NCI-H146 treated with DMSO at 0.1 percent for 48 hours (cell line): ENCODE results near the gene ZSCAN26.
"Not testable (repeated sequence)": the region's sequence is repeated elsewhere in the genome, so short reads cannot be mapped to it uniquely, and the experiment has no call there.

Experiments used
- DNase-seq: peaks from one replicate; lab custom pipeline; 2025; ENCODE audit not compliant: unreplicated experiment; lab: John Stamatoyannopoulos, UW

The ZSCAN26 gene

DNA sequence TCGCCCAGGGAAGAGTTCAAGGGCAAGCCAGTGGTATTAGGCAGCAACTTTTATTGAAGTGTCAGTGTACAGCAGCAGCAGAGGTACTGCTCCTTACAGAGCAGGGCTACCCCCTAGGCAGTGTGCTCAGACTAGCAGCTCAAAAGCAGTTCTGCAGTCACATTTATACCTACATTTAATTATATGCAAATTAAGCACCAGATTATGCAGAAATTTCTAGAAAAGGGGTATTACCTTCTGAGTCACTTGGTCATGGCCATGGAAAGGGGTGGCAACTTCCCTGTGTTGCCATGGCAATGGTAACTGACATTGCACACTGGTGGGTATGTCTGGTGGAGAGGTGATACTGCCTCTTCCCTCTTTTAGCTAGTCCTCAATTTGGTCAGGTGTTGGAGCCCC, 12.8 kb upstream of the ZSCAN26 start:
- no peak for DNase-seq

DNA sequence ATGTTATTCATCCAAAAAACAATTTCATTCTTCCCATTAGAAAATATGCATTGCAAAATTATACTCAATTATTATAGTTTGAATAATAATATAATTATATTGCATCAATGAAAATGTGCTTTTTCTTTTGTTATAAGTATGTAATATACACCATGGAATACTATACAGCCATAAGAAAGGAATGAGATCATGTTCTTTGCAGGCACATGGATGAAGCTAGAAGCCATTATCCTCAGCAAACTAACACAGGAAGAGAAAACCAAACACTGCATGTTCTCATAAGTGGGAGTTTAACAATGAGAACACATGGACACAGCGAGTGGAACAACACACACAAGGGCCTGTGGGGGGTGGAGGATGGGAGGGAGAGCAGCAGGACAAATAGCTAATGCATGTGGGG, 9.9 kb upstream of the ZSCAN26 start:
- DNase-seq, result no peak

DNA sequence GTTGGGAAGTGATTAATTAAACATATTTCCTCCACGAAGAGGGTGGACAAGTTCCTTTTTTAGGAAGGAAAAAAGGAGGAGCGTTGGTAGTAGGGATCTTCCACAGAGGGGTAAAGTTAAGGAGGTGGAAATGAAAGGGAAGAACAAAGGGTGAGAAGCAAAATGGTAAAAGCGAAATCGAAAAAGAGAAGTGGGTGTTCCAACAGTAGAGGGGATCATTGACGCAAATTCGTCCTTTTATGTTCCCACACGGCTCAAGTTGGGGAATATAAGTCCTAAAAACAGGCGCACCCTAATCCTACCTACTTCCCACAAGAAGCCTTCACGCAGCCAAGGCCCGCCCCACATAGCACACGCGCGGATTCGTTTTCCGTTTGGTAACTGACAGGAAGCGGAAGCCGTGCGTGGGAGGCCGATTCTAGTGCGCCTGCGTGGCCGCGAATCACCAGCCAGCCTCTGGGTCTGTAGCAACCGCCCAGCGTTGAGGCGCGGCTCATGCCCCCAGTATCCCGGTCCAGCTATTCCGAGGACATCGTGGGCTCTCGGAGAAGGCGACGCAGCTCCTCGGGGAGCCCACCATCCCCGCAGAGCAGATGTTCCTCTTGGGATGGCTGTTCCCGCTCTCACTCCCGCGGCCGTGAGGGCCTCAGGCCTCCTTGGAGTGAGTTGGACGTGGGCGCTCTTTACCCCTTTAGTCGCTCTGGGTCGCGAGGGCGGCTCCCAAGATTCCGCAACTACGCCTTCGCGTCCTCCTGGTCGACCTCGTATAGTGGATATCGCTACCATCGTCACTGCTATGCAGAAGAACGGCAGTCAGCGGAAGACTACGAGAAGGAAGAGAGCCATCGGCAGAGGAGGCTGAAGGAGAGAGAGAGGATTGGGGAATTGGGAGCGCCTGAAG, 7.8 kb upstream of the ZSCAN26 start, which contains the start of gene NKAPL:
TSS of gene NKAPL (plus strand) at position 421 of the 901 bp plus-strand sequence. CDS start at position 496, 75 bp downstream.
- no peak for DNase-seq

DNA sequence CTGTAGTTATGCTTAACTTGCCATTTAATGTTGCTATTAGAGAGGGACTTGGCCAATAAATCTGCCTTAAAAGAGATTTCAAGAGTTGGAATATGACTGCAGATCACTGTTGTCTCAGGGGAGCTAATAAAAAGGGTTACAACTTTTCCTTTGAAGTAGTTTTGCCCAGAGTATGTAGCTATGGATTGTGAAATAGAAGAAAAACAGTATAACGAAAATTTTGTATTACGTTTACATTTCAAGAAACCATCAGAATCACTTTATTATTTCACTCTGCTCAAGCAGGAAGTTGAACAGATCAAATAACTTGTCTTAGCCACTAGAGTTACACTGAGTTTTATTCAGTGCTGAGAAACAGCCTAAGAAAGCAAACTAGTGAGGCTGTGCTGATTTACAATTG, 3.0 kb upstream of the ZSCAN26 start:
- DNase-seq, result no peak

DNA sequence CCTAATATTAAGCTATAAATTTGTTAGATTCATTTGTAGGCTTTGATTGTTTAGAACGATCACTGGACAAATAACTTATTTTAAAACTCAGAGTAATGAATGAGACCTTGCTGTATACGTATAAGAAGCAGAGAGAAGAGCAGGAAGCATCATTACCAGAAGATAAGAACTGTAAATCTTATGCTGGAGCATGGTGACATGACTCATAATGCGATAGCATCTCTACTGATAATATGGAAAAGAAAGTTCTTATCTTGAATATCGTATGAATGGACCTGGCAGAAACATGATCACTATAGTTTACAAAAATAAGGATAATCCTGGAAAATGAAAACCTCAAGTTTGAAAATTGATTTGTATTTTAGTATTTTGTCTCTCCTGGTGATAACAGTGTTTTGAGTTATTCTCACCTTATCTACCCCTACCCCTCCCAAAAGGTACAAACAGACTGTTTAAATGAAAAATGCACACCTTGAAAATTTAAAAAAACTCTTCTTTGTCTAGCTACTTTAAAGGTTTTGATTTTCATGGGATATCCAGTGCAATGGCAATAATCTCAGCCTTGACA, 2.0 kb upstream of the ZSCAN26 start:
- no peak for DNase-seq

DNA sequence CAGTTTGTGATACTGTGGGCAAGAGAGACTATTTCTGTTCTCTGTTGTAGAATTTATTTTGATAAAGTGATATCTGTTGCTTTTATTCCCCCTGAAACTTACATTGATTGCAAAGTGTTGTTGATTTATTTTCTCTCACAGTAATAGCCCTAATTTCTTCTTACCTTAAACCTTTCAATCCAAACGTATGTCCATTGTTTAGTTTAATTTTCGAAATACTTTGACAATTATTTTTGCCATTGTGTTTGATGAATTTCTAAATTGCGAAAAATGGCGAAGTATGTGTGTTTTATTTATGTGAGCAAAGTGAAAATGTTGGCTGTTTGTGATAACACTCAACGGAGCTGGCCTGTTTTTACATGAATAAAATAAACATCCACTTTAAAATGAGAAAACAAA, 381 bp upstream of the ZSCAN26 start:
- no peak for DNase-seq

DNA sequence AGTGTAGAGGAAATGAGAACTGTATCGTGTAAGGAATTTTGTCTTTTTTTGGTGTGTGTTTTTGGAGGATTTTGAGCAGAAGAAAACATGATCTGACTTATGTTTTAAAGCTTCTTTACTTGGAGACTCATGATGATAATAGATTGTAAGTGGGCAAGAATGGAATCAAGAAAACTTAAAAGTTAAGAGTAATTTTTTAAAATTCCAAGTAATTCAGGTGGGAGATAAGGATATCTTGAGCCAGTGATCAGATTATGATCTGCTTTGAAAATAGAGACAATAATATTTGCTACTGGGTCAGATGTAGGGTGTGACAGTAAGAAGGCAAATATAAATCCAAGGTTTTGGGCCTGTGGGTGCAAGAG, 734 bp downstream of the ZSCAN26 start:
- DNase-seq, result no peak

DNA sequence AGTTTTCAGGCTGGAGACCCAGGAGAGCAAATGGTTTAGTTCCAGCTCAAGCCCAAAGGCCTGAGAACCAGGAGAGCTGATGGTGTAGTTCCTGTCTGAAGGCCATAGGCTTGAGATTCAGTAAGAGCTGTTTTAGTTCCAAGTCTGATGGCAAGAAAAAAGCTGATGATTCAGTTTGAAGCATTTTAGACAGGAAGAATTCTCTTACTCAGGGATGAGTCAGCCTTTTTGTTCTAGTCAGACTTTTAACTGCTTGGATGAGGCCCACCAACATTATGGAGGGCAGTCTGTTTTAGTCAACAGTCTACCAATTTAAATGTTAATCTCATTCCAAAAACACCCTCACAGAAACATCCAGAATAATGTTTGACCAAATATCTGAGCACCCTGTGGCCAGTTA, 2.5 kb downstream of the ZSCAN26 start:
- DNase-seq, result no peak

DNA sequence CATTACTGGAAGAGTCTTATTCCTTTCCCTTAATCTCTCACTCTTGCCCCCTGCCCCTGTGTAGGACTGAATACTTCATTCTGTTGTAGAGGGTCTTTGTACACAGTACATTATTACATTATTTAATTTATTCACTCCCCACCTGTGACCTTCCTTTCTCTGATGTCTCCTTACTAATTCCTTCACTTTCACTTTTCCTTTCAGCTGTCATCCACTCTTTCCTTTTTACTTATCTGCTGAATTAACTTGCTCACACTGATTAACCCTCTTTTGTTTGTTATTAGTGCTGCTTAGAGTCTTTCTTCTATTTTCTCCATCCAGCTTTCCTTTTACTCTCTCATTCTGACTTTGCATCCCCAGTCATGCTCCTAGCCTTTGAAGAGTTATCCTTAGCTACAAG, 7.9 kb downstream of the ZSCAN26 start:
- DNase-seq, result no peak

DNA sequence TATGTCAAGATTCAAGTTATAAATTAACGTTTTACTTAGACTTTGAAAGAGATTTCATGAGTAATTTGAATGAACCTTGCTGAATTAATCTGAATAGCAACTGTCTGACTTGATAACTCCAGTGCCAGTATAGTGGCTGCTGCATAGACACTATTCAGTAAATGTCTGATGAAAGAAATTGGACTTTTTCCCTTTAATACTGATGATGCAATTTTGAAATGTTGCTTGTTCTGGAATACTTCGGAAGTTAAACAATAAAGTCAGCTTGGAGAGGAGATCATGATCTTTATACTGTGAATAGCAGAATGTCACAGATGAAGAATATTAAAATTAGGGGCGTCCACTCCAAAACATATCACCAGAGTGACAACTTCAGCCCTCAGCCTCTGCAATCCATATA, 10.8 kb downstream of the ZSCAN26 start:
- DNase-seq, result no peak

DNA sequence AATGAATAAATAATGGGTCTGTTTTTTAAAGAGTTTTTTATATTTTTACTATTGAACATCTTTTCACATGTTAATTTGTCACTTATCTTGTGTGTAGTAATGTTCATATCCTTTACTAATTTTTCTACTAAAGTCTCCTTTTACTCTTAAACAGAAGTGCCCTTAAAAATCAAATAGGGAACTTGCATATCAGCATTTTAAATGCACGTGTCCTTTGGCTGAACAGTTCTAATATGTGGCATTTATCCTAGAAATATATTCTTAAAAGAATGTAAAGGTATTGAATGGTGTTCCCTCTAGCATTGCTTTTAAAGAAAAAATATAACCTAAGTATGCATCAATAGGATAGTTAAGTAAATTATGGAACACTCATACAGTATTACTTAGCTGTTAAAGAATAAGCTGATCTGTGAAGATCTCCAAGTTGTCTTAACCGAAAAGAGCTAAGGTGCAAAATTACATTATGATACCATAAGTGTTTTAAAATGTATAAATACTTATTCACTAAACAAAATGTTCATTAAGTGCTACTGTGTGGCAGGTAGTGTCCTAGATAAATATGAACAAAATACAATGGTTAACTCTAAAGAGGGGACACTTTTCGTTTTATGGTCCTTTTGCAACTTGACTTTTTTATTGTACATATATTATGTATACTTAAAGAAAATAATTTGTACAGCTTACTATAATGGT, 13.8 kb downstream of the ZSCAN26 start:
- DNase-seq, result no peak

DNA sequence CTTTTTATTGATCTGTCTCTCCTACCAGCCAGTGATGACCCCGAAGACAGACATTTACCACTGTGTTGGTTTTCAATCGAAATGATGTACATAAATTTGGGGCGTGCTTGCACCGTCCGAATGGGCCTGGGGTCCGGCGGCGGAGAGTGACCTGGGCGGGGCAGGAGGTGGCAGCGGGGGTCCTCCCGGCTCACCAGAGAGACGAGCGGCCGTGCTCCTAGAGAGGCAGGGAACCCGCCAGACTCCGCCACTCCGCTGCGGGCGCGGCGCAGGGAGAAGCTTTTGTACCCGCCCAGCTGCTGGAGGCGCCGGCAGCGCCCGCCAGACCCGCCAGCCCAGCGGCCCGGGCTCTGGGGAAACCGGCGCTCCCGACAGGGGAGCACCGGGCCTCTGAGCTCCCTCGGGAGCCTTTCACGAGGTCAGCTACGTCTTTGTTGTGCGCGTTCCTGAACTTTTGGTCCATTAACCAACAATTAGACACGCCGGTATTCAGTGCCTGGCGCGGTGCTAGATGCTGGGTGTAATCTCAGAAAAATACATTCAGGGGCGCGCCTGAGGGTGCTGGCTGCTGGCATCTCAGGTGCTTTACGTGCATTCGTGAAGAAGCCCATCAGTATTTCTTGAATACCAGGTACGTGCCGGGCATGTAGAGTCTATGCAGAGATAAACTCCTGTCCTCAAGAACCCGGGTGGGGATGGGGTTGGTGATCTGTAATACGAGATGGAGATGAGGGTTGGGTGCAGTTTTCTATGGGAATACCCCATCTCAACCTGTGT, 14.5 kb downstream of the ZSCAN26 start, which contains the start of gene PGBD1:
TSS of gene PGBD1 (plus strand) at position 285 of the 777 bp plus-strand sequence. CDS start 2,242 bp downstream, outside the sequence.
- peak; percentile 58 for DNase-seq

DNA sequence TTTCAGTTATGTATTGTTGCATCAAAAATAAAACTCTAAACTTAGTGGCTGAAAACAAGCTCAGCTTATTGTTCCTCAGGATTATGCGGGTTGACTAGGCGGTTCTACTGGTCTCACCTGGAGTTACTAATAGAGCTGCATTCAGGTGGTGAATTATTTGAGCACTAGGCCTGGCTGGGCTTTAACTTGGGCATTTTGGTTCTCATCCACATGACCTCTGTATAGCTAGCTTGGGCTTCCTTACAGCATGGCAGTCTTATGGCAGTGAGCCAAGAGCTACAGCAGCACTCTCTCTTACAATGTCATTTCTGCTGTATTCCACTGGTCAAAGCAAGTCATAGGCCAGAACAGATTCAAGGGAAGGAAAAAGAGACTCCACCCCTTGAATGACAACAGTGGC, 16.0 kb downstream of the ZSCAN26 start:
- no peak for DNase-seq

DNA sequence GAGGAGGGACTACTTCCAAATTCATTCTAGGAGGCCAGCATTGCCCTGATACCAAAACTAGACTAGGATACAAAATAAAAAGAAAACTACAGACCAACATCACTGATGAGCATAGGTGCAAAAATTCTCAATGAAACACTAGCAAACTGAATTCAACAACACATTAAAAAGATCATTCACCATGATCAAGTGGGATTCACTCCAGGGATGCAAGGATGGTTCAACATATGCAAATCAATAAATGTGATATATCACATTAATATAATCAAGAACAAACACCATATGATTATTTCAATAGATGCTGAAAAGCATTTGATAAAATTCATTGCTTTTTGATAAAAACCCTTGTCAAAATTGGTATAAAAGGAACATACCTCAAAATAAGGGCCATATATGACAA, 24.6 kb downstream of the ZSCAN26 start:
- no peak for DNase-seq

DNA sequence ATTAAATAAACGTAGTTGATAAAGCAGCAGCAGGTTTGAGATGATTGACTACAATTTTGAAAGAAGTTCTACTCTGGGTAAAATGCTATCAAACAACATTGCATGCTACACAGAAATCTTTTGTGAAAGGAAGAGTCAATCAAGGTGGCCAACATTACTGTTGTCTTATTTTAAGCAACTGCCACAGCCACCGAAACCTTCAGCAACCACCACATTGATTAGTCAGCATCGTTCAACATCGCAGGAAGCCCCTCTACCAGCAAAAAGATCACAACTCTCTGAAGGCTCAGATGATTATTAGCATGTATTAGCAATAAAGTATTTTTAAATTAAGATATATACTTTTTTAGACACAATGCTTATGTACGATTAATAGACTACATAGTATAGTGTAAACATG, 28.4 kb downstream of the ZSCAN26 start:
- no peak for DNase-seq

DNA sequence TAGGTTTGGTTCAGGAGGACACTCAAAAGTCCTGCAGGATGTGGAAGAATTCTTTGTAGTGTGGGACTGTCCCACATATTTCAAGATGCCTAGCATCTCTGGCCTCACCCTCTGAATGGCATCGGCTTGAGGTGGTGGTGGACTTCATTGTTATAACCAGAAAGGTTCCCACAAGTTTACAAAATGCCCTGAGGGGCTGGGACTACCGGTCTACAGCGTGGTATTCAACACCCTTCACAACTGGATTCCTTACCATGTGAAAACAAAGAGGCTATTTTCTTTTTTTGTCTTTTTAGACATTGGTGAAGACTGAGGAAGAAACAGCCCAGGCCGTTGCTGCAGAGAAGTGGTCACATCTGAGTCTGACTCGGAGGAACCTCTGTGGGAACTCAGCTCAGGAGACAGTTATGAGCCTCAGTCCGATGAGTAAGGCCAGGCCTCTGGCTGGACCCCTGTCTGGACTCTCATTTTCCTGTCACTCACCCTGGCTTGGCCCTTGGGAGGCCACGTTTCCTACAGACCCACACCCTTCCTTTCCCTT, 29.6 kb downstream of the ZSCAN26 start:
- DNase-seq, result no peak

DNA sequence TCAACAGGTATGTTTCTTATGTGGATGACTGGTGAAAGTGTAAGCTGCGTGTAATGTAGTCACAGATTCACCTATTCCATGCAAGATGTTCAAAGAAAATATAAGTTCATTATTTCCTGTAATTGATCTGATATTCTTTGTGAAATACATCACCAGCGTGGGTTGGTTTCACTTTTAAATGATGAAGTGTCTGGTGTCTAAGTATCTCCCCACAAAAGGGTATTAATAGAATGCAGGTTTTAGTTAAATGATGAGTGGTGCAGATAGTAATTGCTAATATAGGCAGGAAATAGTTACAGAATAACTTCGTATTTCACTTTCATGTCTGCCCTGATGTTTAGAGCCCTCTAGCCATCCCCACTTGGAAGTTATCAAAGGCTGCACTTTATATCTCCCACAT, 36.6 kb downstream of the ZSCAN26 start:
- no peak for DNase-seq

DNA sequence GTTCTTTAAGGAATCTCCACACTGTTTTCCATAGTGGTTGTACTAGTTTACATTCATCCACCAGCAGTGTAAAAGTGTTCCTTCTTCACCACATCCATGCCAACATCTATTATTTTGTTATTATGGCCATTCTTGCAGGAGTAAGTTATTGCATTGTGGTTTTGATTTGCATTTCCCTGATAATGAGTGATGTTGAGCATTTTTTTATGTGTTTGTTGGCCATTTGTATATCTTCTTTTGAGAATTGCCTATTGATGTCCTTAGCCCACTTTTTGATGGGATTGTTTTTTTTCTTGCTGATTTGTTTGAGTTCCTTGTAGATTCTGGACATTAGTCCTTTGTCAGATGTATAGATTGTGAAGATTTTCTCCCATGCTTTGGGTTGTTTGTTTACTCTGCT, 39.4 kb downstream of the ZSCAN26 start:
- not testable (repeated sequence) for DNase-seq

DNA sequence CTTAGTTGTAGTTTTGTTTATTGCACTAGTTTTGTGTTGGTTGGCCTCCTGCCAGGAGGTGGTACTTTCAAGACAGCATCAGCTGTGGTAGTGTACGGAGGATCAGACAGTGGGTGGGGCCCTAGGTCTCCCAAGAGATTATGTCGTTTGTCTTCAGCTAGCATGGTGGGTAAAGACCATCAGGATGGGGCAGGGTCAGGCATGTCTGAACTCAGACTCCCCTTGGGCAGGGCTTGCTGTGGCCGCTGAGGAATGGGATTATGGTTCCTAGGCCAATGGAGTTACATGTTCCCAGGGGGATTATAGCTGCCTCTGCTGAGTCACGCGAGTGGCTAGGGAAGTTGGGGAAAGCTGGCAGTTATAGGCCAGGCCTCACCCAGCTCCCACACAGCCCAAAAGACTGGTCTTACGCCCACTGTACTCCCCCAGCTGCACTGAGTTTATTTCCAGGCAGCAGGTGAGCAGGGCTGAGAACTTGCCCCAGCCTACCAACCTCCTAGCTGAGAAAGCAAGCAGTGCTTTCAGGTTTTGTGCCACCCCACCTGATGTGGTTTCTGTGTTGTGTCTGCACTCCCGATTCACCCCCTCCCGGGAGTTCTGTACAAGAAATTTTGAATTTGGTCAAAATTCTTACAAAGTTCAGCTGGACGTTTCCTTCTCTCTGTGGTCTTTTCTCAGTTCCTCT, 44.3 kb downstream of the ZSCAN26 start:
- no peak for DNase-seq

DNA sequence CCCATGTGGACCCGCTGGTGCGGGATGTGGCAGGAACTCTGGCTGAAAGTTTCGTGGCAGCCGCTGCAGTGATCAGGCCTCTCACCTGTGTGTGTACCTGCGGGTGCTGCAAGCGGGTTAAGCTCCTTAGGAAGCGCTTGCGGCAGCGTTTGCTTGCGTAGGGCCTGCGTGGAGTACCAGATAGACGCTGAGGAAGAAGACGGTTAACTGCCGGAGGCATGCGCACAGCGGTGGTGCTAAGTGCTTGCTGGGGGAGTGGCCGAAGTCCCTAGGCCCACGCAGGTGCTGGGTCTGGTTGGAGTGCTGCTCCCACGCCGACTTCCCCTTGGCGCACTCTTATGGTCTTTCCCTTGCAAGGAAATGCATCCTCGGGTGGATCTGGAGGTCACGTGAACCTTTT, 46.0 kb downstream of the ZSCAN26 start:
- no peak for DNase-seq
